ENCODE measurements around the gene ATP9A. TPM values are rescaled to one million over a fixed set of nuclear protein-coding genes. Genes with fewer than 3 reads are reported as not detected.

The ATP9A gene
- total and polyA plus RNA-seq, 10 of the 15 experiments (the other 5 are each of a cell fraction or from before 2014, with no cell fraction given), result 0.03 to 0.81 (median 0.14) TPM

- CTCF ChIA-PET, result interaction anchor here (0.9 to 4.8 kb wide), 21 partner anchors 9 to 608 kb away, joined by 3 to 87 read pairs (median 5); no protein-coding TSS in a partner anchor
- Histone ChIP-seq H2AFZ (ENCODE audit: control insufficient read depth, low read depth, low read length) (peak overlapping the region; percentile 61), H3K4me1 (ENCODE audit: control insufficient read depth, insufficient read depth, low read length) (peaks cover 16% of the 10 kb centered on the region), H3K36me3 (ENCODE audit: control insufficient read depth in 2 of 2, insufficient read depth in 2 of 2, low read length in 1 of 2) (no peaks in the 10 kb centered on the region), H3K79me2 (ENCODE audit: control insufficient read depth, insufficient read depth, low read length) (no peaks in the 10 kb centered on the region), H3K4me3 (no peak overlapping the region), H3K4me2 (ENCODE audit: control insufficient read depth, insufficient read depth) (no peak overlapping the region), H3K9me3 (replicated peaks; ENCODE audit: control insufficient read depth, insufficient read depth, low read length) (no peaks in the 10 kb centered on the region), H3K9ac (ENCODE audit: control insufficient read depth, insufficient read depth, low read length) (no peak overlapping the region), H3K27me3 (replicated peaks in 1 of 2; ENCODE audit: control insufficient read depth in 2 of 2, insufficient read depth in 2 of 2, low read length in 1 of 2) (no peaks in the 10 kb centered on the region; a peak in 1 of 4 replicates), H3K27ac (ENCODE audit: control insufficient read depth, insufficient read depth) (no peak overlapping the region), H4K20me1 (ENCODE audit: control insufficient read depth, insufficient read depth) (no peaks in the 10 kb centered on the region)
- in situ Hi-C loops (cut with MboI) (loop anchor here (5.0 kb wide), 1 partner anchor 223 kb away; no protein-coding TSS in a partner anchor), intact Hi-C loops (cut with micrococcal nuclease; ENCODE audit: unreplicated experiment) (loop anchor here (1.0 to 10.0 kb wide), 5 partner anchors 53 to 611 kb away; partner anchors contain the start of gene NFATC2)
- no TSS peak for BruUV-seq (replicated peaks)
- RAD21 ChIA-PET (ENCODE audit: unreplicated experiment), result interaction anchor here (0.7 to 3.1 kb wide), 15 partner anchors 12 to 608 kb away, joined by 3 to 38 read pairs (median 5); partner anchors contain the start of gene NFATC2
- POLR2A ChIA-PET, result no interaction called here
- FAIRE-seq, result no peak
- no peak for DNase-seq (ENCODE audit: low read depth, low spot score)
- TF ChIP-seq BACH1 (IDR thresholded peaks at IDR 0.05; ENCODE audit: borderline replicate concordance) (no peak), ATF7 (IDR thresholded peaks at IDR 0.05; ENCODE audit: low read depth) (no peak), RELA (IDR thresholded peaks at IDR 0.05; ENCODE audit: borderline replicate concordance, partially characterized antibody) (no peak), SREBF2 (IDR thresholded peaks at IDR 0.05; ENCODE audit: low read length) (no peak), SP1 (IDR thresholded peaks at IDR 0.05; ENCODE audit: low read depth, low read length) (no peak), NKRF (conservative IDR thresholded peaks at IDR 0.05) (no peak), PML (IDR thresholded peaks at IDR 0.05; ENCODE audit: low read length) (no peak), RAD21 (IDR thresholded peaks at IDR 0.05; ENCODE audit: insufficient read depth, low read depth, low read length) (no peak), MXI1 (IDR thresholded peaks at IDR 0.05; ENCODE audit: low read depth, low read length) (no peak), TCF7 (IDR thresholded peaks at IDR 0.05; ENCODE audit: borderline replicate concordance) (no peak), GABPA (IDR thresholded peaks at IDR 0.05; ENCODE audit: low read depth) (no peak), NFYB (IDR thresholded peaks at IDR 0.05; ENCODE audit: insufficient read depth, low read depth, low read length) (no peak), FOXM1 (IDR thresholded peaks at IDR 0.05; ENCODE audit: low read depth, low read length) (no peak), GATAD2B (conservative IDR thresholded peaks at IDR 0.05; ENCODE audit: low read depth) (no peak), PAX5 (IDR thresholded peaks at IDR 0.05; ENCODE audit: borderline replicate concordance, low read depth, low read length) (no peak), DPF2 (IDR thresholded peaks at IDR 0.05) (no peak), LARP7 (IDR thresholded peaks at IDR 0.05) (no peak), BMI1 (IDR thresholded peaks at IDR 0.05; ENCODE audit: borderline replicate concordance) (no peak)
- TF ChIP-seq, protein P1, sequence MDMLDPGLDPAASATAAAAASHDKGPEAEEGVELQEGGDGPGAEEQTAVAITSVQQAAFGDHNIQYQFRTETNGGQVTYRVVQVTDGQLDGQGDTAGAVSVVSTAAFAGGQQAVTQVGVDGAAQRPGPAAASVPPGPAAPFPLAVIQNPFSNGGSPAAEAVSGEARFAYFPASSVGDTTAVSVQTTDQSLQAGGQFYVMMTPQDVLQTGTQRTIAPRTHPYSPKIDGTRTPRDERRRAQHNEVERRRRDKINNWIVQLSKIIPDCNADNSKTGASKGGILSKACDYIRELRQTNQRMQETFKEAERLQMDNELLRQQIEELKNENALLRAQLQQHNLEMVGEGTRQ (IDR thresholded peaks at IDR 0.05; ENCODE audit: borderline replicate concordance, low read depth, low read length), result no peak
- TF ChIP-seq, protein P2, sequence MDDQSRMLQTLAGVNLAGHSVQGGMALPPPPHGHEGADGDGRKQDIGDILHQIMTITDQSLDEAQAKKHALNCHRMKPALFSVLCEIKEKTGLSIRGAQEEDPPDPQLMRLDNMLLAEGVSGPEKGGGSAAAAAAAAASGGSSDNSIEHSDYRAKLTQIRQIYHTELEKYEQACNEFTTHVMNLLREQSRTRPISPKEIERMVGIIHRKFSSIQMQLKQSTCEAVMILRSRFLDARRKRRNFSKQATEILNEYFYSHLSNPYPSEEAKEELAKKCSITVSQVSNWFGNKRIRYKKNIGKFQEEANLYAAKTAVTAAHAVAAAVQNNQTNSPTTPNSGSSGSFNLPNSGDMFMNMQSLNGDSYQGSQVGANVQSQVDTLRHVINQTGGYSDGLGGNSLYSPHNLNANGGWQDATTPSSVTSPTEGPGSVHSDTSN (IDR thresholded peaks at IDR 0.05; ENCODE audit: insufficient replicate concordance, low read depth, low read length), result no peak
- SMC1A ChIA-PET (ENCODE audit: uncharacterized antibody, unreplicated experiment), result interaction anchor here (0.7 to 4.8 kb wide), 18 partner anchors 10 to 871 kb away, joined by 3 to 60 read pairs (median 5); no protein-coding TSS in a partner anchor
- WGBS (ENCODE audit: insufficient coverage, insufficient replicate concordance, low lambda C conversion rate, missing lambda C conversion rate), result 16% methylated on average over 8 of the region's 8 CpGs
- peak; percentile 20 for ATAC-seq
Observed at GRCh38 chr20:51595744-51596143, 172.4 kb downstream of the ATP9A start.

Measured in GM12878 (cell line).